ENCODE data around the gene ANKRD6.

The ANKRD6 gene

GRCh38 chr6:89680551-89680950 is 247.6 kb downstream of the ANKRD6 start:
- H3K36me3 ChIP-seq (ENCODE audit: low read length) = peaks cover 25% of the 10 kb centered on the region; the same call in 1 of the 2 replicates

GRCh38 chr6:89681983-89682564 is 249.1 kb downstream of the ANKRD6 start:
- no peak overlapping the region for H3K4me2 ChIP-seq (ENCODE audit: low read depth, low read length, poor library complexity, severe bottlenecking)
- H2AFZ ChIP-seq (ENCODE audit: low read depth, low read length, severe bottlenecking) = no peak overlapping the region
- peaks cover 19% of the 10 kb centered on the region; the same call in 1 of the 2 replicates for H3K36me3 ChIP-seq (ENCODE audit: low read length)
- H3K79me2 ChIP-seq (ENCODE audit: insufficient read depth, low read length) = no peaks in the 10 kb centered on the region
- H3K9me3 ChIP-seq (ENCODE audit: insufficient read depth, low read length) = no peaks in the 10 kb centered on the region
- no peak overlapping the region for H3K4me3 ChIP-seq (ENCODE audit: insufficient read depth, low read length, poor library complexity, severe bottlenecking)
- no peaks in the 10 kb centered on the region for H4K20me1 ChIP-seq (ENCODE audit: low read depth, low read length)
- H3F3A ChIP-seq (ENCODE audit: insufficient read depth) = no peaks in the 10 kb centered on the region
- TF ChIP-seq CTCF (IDR thresholded peaks at IDR 0.05; ENCODE audit: insufficient read depth, low read length, poor library complexity, severe bottlenecking) = no peak
- no peak for TF ChIP-seq EZH2phosphoT487 (conservative IDR thresholded peaks at IDR 0.05; ENCODE audit: low read length)
- no peaks in the 10 kb centered on the region for H3K9me2 ChIP-seq (replicated peaks; ENCODE audit: insufficient read depth, low read length)
- no peaks in the 10 kb centered on the region for H3K27me3 ChIP-seq (ENCODE audit: low read length)
- no peak overlapping the region for H3K9ac ChIP-seq (ENCODE audit: low read length)
- no peak overlapping the region for H3K27ac ChIP-seq (ENCODE audit: low read depth, low read length)

More at GRCh38 chr6:89680551-89680950, 247.6 kb downstream of the ANKRD6 start:
- H3F3A ChIP-seq (ENCODE audit: insufficient read depth) = no peaks in the 10 kb centered on the region
- H3K27ac ChIP-seq (ENCODE audit: low read depth, low read length) = no peak overlapping the region
- TF ChIP-seq CTCF (IDR thresholded peaks at IDR 0.05; ENCODE audit: insufficient read depth, low read length, poor library complexity, severe bottlenecking) (no peak), EZH2phosphoT487 (conservative IDR thresholded peaks at IDR 0.05; ENCODE audit: low read length) (no peak)
- H3K9me2 ChIP-seq (replicated peaks; ENCODE audit: insufficient read depth, low read length) = no peaks in the 10 kb centered on the region
- H3K9ac ChIP-seq (ENCODE audit: low read length) = no peak overlapping the region
- H4K20me1 ChIP-seq (ENCODE audit: low read depth, low read length) = no peaks in the 10 kb centered on the region
- no peaks in the 10 kb centered on the region for H3K79me2 ChIP-seq (ENCODE audit: insufficient read depth, low read length)
- H3K9me3 ChIP-seq (ENCODE audit: insufficient read depth, low read length) = no peaks in the 10 kb centered on the region
- no peak overlapping the region for H3K4me2 ChIP-seq (ENCODE audit: low read depth, low read length, poor library complexity, severe bottlenecking)
- H3K27me3 ChIP-seq (ENCODE audit: low read length) = no peaks in the 10 kb centered on the region
- H2AFZ ChIP-seq (ENCODE audit: low read depth, low read length, severe bottlenecking) = no peak overlapping the region
- no peak overlapping the region for H3K4me3 ChIP-seq (ENCODE audit: insufficient read depth, low read length, poor library complexity, severe bottlenecking)

GRCh38 chr6:89682991-89683390 is 250.0 kb downstream of the ANKRD6 start:
- H4K20me1 ChIP-seq (ENCODE audit: low read depth, low read length) = no peaks in the 10 kb centered on the region
- no peak overlapping the region for H3K9ac ChIP-seq (ENCODE audit: low read length)
- no peaks in the 10 kb centered on the region for H3K9me2 ChIP-seq (replicated peaks; ENCODE audit: insufficient read depth, low read length)
- H3K4me2 ChIP-seq (ENCODE audit: low read depth, low read length, poor library complexity, severe bottlenecking) = no peak overlapping the region
- peaks cover 23% of the 10 kb centered on the region; the same call in 1 of the 2 replicates for H3K36me3 ChIP-seq (ENCODE audit: low read length)
- H3K9me3 ChIP-seq (ENCODE audit: insufficient read depth, low read length) = no peaks in the 10 kb centered on the region
- no peaks in the 10 kb centered on the region for H3F3A ChIP-seq (ENCODE audit: insufficient read depth)
- H3K79me2 ChIP-seq (ENCODE audit: insufficient read depth, low read length) = no peaks in the 10 kb centered on the region
- H3K27ac ChIP-seq (ENCODE audit: low read depth, low read length) = no peak overlapping the region
- TF ChIP-seq CTCF (IDR thresholded peaks at IDR 0.05; ENCODE audit: insufficient read depth, low read length, poor library complexity, severe bottlenecking) = no peak
- TF ChIP-seq EZH2phosphoT487 (conservative IDR thresholded peaks at IDR 0.05; ENCODE audit: low read length) = no peak
- H2AFZ ChIP-seq (ENCODE audit: low read depth, low read length, severe bottlenecking) = no peak overlapping the region
- no peak overlapping the region for H3K4me3 ChIP-seq (ENCODE audit: insufficient read depth, low read length, poor library complexity, severe bottlenecking)
- no peaks in the 10 kb centered on the region for H3K27me3 ChIP-seq (ENCODE audit: low read length)
